Motor neuron (in vitro differentiated cells): Measurements from ENCODE around the gene HRH3. TPM values are rescaled to one million over a fixed set of nuclear protein-coding genes. Genes with fewer than 3 reads are reported as not detected.

Experiments
- ATAC-seq, 8 experiments: fragments of 200-7000 bp; cut with Tn5 transposase; replicated peaks in 6 of 8; 2 replicates each; pipeline ENCODE4 v1.8.0; 2021; ENCODE audit warnings: mild to moderate bottlenecking in 8 of 8, moderate library complexity in 8 of 8
- H3K27ac ChIP-seq, 2 donors: fragments of 250-450 bp; sonication (Bioruptor Pico); 2 replicates each; pipeline ENCODE4 v1.9.0; 2021; ENCODE audit warnings: antibody characterized with exemption in 2 of 2, mild to moderate bottlenecking in 2 of 2, moderate library complexity in 1 of 2
- H3K4me1 ChIP-seq, 2 donors: fragments of 250-450 bp; sonication (Bioruptor Pico); replicated peaks in 1 of 2; 2 replicates each; pipeline ENCODE4 v1.6.1; 2021; ENCODE audit warnings: antibody characterized with exemption in 2 of 2, mild to moderate bottlenecking in 2 of 2, moderate library complexity in 1 of 2
- H3K4me3 ChIP-seq, 5 donors: fragments of 250-450 bp; sonication (Bioruptor Pico); 2 replicates each; pipeline ENCODE4 v1.9.0; 2021; ENCODE audit warnings: antibody characterized with exemption in 5 of 5, mild to moderate bottlenecking in 5 of 5, moderate library complexity in 4 of 5
- WGBS, 10 experiments: fragments of 450-650 bp; shearing (Covaris generic); methylation state at CpG; one replicate each; pipeline ENCODE4 v1.0.0; 2022; 5-methylcytosine and 5-hydroxymethylcytosine counted together
- in situ Hi-C, 9 experiments: fragments of 400-800 bp; cut with MboI; loops; one replicate each; pipeline ENCODE4 v1.15.0; 2021; ENCODE audit warnings: low sequenced_read_pairs in 9 of 9, low pct_unique_long_range_greater_than_20kb in 2 of 9; ENCODE audit not compliant: unreplicated experiment in 9 of 9
- total RNA-seq, 8 experiments: library from RNA; unstranded; fragments of 300-600 nt; gene quantifications; 2 replicates each; pipeline versions ENCODE4 v1.2.3 to v1.2.4, GENCODE V29; 2022

The HRH3 gene
- total RNA-seq, 8 experiments from 2014 or later = 0.13 to 5.1 (median 1.6) TPM

DNA sequence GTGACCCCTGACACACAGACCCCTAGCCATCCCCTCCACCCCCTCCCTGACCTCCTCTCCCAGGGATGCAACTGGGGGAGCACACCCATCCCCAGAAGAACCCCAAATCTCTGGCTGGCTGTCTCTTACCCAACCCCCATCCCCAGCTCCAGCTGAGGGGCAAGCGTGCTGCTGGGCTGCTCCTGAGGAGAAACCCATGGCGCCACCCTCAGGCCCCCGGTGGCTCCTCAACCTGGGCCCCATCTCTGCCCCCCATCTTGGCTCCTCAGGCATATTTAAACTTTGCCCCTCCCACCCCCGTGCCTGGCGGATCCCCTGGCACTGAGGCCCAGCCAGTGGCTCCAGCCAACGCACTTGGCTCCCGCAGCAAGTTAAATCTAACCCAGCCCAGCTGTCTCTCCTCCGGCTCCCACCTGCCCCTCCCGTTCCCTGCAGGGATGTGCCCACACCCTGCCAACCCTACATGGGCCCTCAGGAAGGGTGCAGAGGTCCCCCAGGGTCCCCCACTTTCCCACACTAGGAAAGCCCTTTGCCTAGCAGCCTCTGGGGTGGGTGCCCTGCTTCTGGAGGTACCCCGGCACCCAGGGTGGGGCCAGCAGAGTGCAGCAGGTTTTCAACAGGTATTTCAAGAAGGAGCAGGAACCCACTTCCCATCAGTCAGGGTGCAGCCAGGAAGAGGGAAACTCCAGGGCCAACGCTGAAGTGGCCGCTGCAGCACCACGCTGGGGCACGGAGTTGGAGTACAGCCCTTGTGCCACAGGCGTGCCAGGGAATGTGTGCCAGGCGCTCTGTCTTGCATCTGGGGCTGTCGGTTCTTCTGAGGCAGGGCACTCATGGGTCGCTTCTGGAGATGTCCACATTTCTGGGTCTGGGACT, 12.9 kb upstream of the HRH3 start:
- Histone ChIP-seq H3K27ac (no peak overlapping the region), H3K4me1 (peaks cover 33 to 38% of the 10 kb centered on the region in 2 donors), H3K4me3 (no peak overlapping the region)
- no peak for ATAC-seq
- in situ Hi-C loops = no loop called here
- WGBS, 10 experiments = 72 to 100% (median 94%) methylated on average over 1 to 8 of the region's 18 CpGs; no CpG with 5 or more reads in 6 of the 10 experiments

DNA sequence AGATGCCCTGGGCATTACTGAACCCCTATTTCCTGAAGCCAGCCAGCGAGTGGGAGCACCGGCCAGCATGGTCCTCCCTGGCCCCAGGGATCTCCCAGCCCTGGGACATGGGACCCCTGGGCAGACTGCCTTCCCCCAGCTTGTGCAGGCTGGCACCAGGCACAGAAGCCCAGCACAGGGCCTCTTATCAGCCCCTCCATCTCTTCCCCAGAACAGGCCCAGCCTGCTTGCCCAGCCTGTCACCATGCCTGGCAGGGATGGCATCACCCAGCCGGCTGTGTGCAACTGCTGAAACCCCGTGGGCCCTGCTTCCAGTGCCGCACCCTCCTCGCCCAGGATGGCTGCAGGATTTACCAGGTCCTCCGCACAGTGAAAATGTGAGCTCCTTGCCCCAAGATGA, 12.1 kb upstream of the HRH3 start:
- H3K4me3 ChIP-seq = no peak overlapping the region
- 60 to 100% methylated on average over 2 to 7 of the region's 7 CpGs; no CpG with 5 or more reads in 8 of the 10 experiments for WGBS, 10 experiments
- in situ Hi-C loops = no loop called here
- ATAC-seq = no peak
- no peak overlapping the region for H3K27ac ChIP-seq
- H3K4me1 ChIP-seq = peaks cover 25 to 36% of the 10 kb centered on the region in 2 donors

DNA sequence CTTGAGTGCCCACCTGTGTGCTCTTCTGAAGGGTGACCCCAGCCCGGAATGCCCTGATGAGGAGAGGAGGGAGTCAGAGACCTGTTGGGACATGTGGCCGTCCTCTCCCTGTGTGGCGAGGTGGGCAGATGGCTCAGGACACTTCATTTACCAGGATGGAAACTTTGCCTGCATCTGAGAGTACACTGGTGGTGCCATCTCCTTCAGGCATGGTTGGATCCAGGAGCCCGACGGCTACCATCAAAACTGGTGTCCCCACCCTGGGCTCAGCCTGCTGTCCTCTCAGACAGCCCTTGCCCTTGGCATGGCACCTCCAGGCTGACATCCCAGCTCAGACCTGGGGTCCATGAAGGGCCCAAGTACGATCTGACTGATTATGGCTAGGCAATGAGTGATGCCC, 11.2 kb upstream of the HRH3 start:
- Histone ChIP-seq H3K4me1 (peaks cover 17 to 29% of the 10 kb centered on the region in 2 donors), H3K4me3 (no peak overlapping the region), H3K27ac (no peak overlapping the region)
- in situ Hi-C loops = no loop called here
- 90% methylated on average over 2 of the region's 6 CpGs; no CpG with 5 or more reads in 9 of the 10 experiments for WGBS, 10 experiments
- no peak for ATAC-seq

DNA sequence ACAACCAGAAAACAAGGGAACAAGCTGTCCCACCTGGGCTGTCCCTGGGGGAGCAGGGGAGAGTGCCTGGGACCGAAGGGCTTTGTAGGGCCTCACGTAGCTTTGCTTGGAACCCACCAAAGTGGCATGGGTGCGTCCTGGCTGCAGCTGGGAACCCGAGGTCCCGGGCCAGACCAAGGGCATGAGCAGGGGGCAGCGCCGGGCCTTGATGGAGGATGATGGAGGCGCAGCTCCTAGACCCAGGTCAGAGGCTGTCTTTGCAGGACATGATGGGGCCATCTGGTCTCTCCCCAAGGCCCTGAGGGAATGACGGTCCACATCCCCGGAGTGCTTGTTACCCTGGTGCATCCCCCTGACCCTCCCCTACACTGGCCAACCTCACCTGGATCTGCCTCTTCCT, 10.6 kb upstream of the HRH3 start:
- Histone ChIP-seq H3K4me3 (no peak overlapping the region), H3K4me1 (peaks cover 12 to 23% of the 10 kb centered on the region in 2 donors), H3K27ac (no peak overlapping the region)
- WGBS, 10 experiments = 63 to 100% (median 100%) methylated on average over 1 to 3 of the region's 10 CpGs; no CpG with 5 or more reads in 7 of the 10 experiments
- in situ Hi-C loops = no loop called here
- no peak for ATAC-seq

DNA sequence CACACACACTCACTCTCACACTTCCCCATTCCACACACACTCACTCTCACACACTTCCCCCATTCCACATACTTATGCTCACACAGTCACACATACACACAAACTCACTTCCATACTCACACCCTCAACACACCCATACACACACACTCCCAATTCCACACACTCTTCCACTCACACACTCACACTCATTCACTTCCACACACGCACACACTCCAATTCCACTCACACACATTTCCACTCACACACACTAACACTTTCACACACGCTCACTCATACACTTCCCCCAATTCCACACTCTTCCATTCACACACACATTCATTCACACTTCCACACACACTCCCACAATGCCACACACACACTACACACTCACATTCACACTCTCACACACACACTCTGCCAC, 10.2 kb upstream of the HRH3 start:
- in situ Hi-C loops = no loop called here
- ATAC-seq = no peak
- Histone ChIP-seq H3K4me3 (no peak overlapping the region), H3K4me1 (peaks cover 9 to 19% of the 10 kb centered on the region in 2 donors), H3K27ac (no peak overlapping the region)
- WGBS, 10 experiments = 25 to 89% (median 79%) methylated on average over 1 to 2 of the region's 2 CpGs; no CpG with 5 or more reads in 2 of the 10 experiments

DNA sequence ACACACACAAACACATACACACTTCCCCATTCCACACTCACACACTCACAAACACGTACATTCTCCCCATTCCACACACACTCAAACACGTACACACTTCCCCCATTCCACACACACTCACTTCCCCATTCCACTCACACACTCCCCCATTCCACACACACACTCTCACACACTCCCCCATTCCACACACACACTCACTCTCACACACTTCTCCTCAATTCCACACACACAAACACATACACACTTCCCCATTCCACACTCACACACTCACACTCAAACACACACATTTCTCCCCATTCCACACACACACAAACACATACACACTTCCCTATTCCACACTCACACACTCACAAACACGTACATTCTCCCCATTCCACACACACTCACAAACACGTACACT, 9.6 kb upstream of the HRH3 start:
- ATAC-seq = no peak
- in situ Hi-C loops = no loop called here
- no peak overlapping the region for H3K27ac ChIP-seq
- 0 to 100% (median 60%) methylated on average over 1 to 4 of the region's 4 CpGs; no CpG with 5 or more reads in 1 of the 10 experiments for whole genome bisulfite sequencing, 10 experiments
- peaks cover 3 to 13% of the 10 kb centered on the region in 2 donors for H3K4me1 ChIP-seq
- no peak overlapping the region for H3K4me3 ChIP-seq

DNA sequence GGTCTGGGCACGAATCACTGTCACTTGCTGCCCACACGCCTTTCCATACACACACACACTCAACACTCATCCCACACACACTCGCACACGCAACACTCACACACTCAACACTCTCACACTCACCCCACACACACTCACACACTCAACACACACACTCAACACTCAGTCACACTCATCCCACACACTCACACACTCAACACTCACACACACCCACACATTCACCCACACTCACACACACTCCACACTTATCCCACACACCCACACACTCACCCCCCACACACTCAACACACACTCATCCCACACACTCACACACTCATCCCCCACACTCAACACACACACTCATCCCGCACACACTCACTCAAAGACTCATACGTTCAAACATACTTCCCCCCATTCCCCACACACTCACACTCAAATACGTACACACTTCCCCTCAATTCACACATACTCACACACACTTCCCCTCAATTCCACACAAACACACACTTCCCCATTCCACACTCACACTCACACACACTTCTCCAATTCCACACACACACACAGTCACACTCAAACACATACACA, 9.0 kb upstream of the HRH3 start:
- no peak for ATAC-seq
- Histone ChIP-seq H3K4me3 (no peak overlapping the region), H3K4me1 (peaks cover 0 to 7% of the 10 kb centered on the region in 2 donors), H3K27ac (no peak overlapping the region)
- in situ Hi-C loops = no loop called here
- 34 to 100% (median 85%) methylated on average over 2 to 6 of the region's 7 CpGs; no CpG with 5 or more reads in 2 of the 10 experiments for WGBS, 10 experiments

DNA sequence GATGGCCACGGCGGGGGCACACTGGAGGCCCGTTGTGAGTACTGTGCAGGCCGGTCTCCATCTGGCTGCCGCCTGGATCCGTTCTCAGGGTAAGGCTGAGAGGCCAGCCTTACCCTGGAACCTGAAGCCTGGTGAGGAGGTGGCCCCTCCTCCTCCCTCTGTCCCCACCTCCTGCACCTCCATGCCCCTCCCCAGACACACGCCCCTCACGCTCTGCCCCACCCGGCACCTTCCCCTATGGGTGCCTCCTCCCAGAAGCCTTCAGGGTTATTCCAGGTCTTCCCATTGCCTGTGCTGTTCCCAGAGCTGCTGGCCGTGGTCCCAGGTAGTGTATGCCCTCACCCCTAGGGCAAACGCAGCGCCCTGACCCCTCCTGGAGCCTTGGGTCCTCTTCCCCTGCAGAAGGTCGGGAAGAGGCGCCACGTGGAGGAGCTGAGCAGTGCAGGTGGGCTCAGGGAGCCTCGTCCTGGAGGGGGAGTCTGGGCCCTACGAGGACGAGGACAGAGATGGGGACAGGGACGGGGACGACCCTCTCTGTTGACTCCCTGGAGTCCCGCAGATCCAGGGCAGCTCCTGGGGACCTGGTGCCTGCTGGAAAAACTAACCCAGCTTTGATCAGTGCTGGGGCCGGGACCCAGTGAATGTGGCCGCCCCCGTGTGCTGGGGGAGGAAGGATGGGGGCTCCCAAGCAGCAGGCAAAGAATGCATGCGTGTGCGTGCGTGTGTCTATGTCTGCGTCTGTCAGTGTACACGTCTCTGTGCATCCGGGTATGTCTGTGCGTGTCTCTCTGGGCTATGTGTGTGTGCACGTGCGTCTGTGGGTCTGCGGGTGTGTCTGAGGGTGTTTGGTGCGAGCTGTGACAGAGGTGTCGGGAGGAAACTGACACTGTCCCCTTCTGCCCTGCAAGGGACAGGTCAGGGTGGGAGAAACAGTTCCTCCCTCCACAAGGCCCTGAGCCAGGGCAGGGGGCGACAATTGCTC, 8.2 kb upstream of the HRH3 start:
- Histone ChIP-seq H3K4me1 (peaks cover 0 to 6% of the 10 kb centered on the region in 2 donors), H3K27ac (no peak overlapping the region), H3K4me3 (no peak overlapping the region)
- 0 to 97% (median 74%) methylated on average over 2 to 6 of the region's 37 CpGs; no CpG with 5 or more reads in 6 of the 10 experiments for WGBS, 10 experiments
- peak; percentile 18 to 78 (median 52) for ATAC-seq
- in situ Hi-C loops = no loop called here

DNA sequence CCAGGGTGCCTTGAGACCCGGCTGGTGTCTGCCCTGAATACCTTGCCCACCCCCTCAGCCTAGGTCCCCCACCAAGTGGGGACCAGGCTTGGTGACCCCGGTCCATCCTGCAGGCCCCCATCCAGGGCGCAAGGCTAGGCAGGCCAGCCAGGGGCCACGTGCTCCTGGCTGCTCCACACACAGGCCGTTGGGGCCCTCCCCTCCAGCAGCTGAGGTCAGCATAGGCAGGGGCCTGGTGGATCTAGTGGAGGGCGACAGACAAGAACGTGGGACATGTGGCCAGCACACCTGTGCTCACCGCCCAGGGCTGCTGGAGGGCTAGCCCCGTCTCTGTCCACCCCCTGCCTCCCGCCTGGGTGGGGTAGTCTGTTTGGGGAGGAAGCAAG, 7.5 kb upstream of the HRH3 start:
- no peak overlapping the region for H3K27ac ChIP-seq
- in situ Hi-C loops = no loop called here
- 27% methylated on average over 3 of the region's 10 CpGs; no CpG with 5 or more reads in 9 of the 10 experiments for WGBS, 10 experiments
- ATAC-seq = peak; percentile 24 to 66 (median 52)
- H3K4me1 ChIP-seq = peaks cover 0 to 6% of the 10 kb centered on the region in 2 donors
- H3K4me3 ChIP-seq = no peak overlapping the region

DNA sequence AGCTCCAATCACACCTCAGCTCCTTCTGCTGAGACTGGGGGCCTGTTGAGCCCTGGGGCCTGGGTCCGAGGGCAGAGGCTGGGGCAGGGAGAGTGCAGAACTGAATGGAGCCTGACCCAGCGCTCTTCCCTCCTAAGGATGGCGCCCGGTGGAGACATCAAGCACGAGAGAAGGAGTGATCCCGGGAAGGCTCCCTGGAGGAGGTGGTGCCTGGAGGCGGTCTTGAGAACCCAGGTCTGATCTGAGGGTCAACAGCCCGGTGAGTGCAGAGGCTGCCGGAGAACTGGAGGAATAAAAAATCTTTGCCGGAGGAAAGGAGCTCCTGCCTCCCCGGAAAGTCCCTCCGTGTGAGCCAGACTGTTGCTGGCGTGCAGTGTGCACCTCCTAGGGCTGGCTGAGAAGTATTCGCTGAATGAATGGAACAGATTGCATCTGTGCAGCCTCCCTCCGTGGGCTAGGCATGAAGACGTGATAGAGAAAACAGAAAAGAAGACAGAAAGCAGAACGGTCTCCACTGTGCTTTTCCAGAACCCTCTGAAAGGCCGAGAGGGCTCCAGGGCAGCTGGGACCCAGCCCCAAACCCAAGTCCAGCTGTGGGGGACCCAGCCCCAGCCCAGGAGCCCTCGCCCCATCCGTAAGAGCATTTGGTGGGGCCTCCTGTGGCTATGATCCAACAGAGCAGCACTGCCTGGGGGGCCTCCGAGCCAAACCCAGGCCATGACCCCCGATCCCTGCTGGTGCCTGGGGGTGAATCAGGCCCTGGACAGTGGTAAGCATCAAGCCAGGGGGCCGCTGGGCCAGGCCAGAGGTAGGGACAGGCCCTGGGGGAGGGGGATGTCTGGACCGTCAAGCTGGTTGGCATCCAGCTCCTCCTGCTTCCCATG, 6.9 kb upstream of the HRH3 start:
- 20 to 89% (median 69%) methylated on average over 2 to 7 of the region's 24 CpGs; no CpG with 5 or more reads in 4 of the 10 experiments for WGBS, 10 experiments
- peak in 2 of 8 experiments; percentile 3 to 7 for ATAC-seq
- H3K4me1 ChIP-seq = peaks cover 0 to 6% of the 10 kb centered on the region in 2 donors
- in situ Hi-C loops = no loop called here
- H3K4me3 ChIP-seq = no peak overlapping the region
- no peak overlapping the region for H3K27ac ChIP-seq

DNA sequence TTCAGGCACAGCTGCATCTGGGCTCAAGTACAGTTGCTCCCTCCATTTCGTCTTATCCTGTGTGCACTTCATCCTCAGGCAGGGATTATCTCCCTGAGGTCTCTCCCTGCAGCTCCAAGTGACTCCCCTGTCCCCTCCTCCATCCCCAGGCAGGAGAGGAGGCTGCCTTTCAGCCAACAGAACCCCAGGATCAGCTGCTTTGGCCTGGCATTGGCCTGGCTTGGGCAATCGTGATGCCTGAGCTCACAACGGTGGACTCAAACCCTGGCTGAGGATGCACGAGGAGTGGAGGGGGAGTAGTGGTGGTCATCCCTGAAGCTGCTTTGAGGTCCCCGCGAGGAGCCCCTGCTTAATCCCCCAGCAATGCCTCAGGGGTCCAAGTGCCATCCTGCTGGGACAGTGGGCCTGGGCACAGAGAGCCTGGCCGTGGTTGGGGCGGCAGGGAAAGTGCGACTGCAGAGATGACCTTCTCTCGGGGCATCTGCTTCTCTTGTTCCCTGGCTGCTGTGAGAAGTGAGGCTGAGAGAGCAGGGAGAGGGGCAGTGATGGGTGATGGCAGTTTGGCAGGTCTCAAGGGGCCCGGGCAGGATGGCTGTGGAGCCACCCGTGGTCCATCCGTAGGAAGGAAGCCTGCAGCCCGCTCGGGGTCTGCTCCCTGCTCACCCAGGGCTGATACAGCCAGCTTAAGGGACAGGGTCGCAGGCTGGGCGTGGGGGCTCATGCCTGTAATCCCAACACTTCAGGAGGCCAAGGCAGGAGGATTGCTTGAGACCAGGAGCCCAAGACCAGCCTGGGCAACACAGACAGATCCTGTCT, 6.0 kb upstream of the HRH3 start:
- WGBS, 10 experiments = 0 to 74% (median 60%) methylated on average over 1 to 8 of the region's 17 CpGs; no CpG with 5 or more reads in 3 of the 10 experiments
- in situ Hi-C loops = no loop called here
- H3K27ac ChIP-seq = no peak overlapping the region
- H3K4me1 ChIP-seq = peaks cover 5 to 15% of the 10 kb centered on the region in 2 donors
- H3K4me3 ChIP-seq = no peak overlapping the region
- ATAC-seq = no peak
